ENCODE results near the gene FGFR4. TPM values are rescaled to one million over a fixed set of nuclear protein-coding genes. Genes with fewer than 3 reads are reported as not detected.

FGFR4 gene
- total and polyA plus RNA-seq, 2 of the 8 experiments (the other 6 are each of a cell fraction or from before 2014, with no cell fraction given), result 61.4 to 88.4 TPM

GRCh38 chr5:177089127-177089526 is 2.4 kb downstream of the FGFR4 start (continued):
- TF ChIP-seq CHD7 (IDR thresholded peaks at IDR 0.05; ENCODE audit: insufficient replicate concordance, low read length) (no peak), SIN3A (conservative IDR thresholded peaks at IDR 0.05 in 1 of 2, IDR thresholded peaks at IDR 0.05 in 1 of 2; ENCODE audit: low read depth in 1 of 2, low read length in 2 of 2) (no peak), HDAC2 (IDR thresholded peaks at IDR 0.05; ENCODE audit: borderline replicate concordance in 1 of 2, low read depth in 2 of 2, low read length in 2 of 2) (no peak), EGR1 (IDR thresholded peaks at IDR 0.05; ENCODE audit: borderline replicate concordance, low read depth, low read length) (no peak), CBX8 (IDR thresholded peaks at IDR 0.05; ENCODE audit: borderline replicate concordance, low read depth, low read length) (no peak), SRF (IDR thresholded peaks at IDR 0.05; ENCODE audit: low read depth, low read length) (no peak), TBP (IDR thresholded peaks at IDR 0.05; ENCODE audit: low read depth, low read length) (no peak), CTCF (IDR thresholded peaks at IDR 0.05; ENCODE audit: control extremely low read depth in 1 of 3, insufficient read depth in 1 of 3, low read depth in 1 of 3, low read length in 3 of 3) (no peak)
